H1 (cell line): ENCODE measurements around the gene APOL4. TPM values are rescaled to one million over a fixed set of nuclear protein-coding genes. Genes with fewer than 3 reads are reported as not detected.

ENCODE experiments used
- CTCF ChIA-PET: fragments of 300-600 bp; sonication (Branson Sonifier 250); formaldehyde crosslinking; loops from one replicate; lab custom pipeline; 2021; ENCODE audit not compliant: partially characterized antibody; lab: Charles Lee
- POLR2A ChIA-PET: fragments of 300-600 bp; sonication (Branson Sonifier 250); formaldehyde crosslinking; loops from one replicate; lab custom pipeline; 2021; ENCODE audit warnings: inconsistent platforms; ENCODE audit not compliant: partially characterized antibody; lab: Charles Lee
- DNase-seq, 2 experiments: peaks; one replicate each; pipeline versions ENCODE4 v3.0.0 to v3.0.0-alpha.2; 2010 to 2022; ENCODE audit warnings: low spot score in 2 of 2, low read depth in 1 of 2, mixed read lengths in 1 of 2
- FAIRE-seq: peaks from 2 replicates; lab custom pipeline; 2011; peaks lifted over from hg19 to GRCh38; lab: Jason Lieb, UNC
- H2AFZ ChIP-seq: 2 replicates; pipeline ENCODE4 v1.8.1; 2012; ENCODE audit warnings: low read length, inconsistent platforms
- H2AK5ac ChIP-seq: 2 replicates; pipeline ENCODE4 v1.6.1; 2013; ENCODE audit warnings: low read depth, low read length
- H2BK120ac ChIP-seq: replicated peaks from 2 replicates; pipeline ENCODE3; 2013; ENCODE audit warnings: low read depth, low read length, inconsistent platforms
- H2BK12ac ChIP-seq: 2 replicates; pipeline ENCODE4 v1.6.1; 2013; ENCODE audit warnings: low read depth, low read length
- H2BK15ac ChIP-seq: 2 replicates; pipeline ENCODE4 v1.6.1; 2013; ENCODE audit warnings: low read length
- H2BK20ac ChIP-seq: 2 replicates; pipeline ENCODE4 v1.6.1; 2013; ENCODE audit warnings: low read length
- H2BK5ac ChIP-seq: 2 replicates; pipeline ENCODE4 v1.6.1; 2013; ENCODE audit warnings: low read depth, low read length
- H3K14ac ChIP-seq: 2 replicates; pipeline ENCODE4 v1.6.1; 2013; ENCODE audit warnings: inconsistent platforms; ENCODE audit not compliant: insufficient read length
- H3K18ac ChIP-seq: 2 replicates; pipeline ENCODE4 v1.6.1; 2013; ENCODE audit warnings: low read length; ENCODE audit errors: extremely low read depth
- H3K23ac ChIP-seq: 2 replicates; pipeline ENCODE4 v1.6.1; 2013; ENCODE audit warnings: inconsistent platforms; ENCODE audit not compliant: insufficient read length
- H3K23me2 ChIP-seq: 2 replicates; pipeline ENCODE4 v1.6.1; 2013; ENCODE audit warnings: low read depth, low read length
- H3K27ac ChIP-seq: 2 replicates; pipeline ENCODE4 v1.6.1; 2011; ENCODE audit warnings: low read depth, low read length, inconsistent platforms
- H3K27me3 ChIP-seq, 4 experiments: replicated peaks in 1 of 4; 1 replicate in 1 of 4; 2 replicates in 3 of 4; pipeline versions ENCODE4 v1.6.1 to v1.8.1; 2011 to 2013; ENCODE audit warnings: low read length in 3 of 4, mild to moderate bottlenecking in 3 of 4, inconsistent platforms in 2 of 4, mixed read lengths in 2 of 4, moderate library complexity in 1 of 4; ENCODE audit not compliant: control insufficient read depth in 3 of 4, insufficient read depth in 3 of 4; ENCODE audit errors: extremely low read depth in 1 of 4
- H3K36me3 ChIP-seq, 4 experiments: 2 replicates each; pipeline versions ENCODE4 v1.6.1 to v1.8.1; 2011 to 2013; ENCODE audit warnings: mild to moderate bottlenecking in 4 of 4, low read length in 3 of 4, moderate library complexity in 2 of 4, control low read depth in 1 of 4, inconsistent platforms in 1 of 4; ENCODE audit not compliant: insufficient read depth in 4 of 4, control insufficient read depth in 2 of 4
- H3K4ac ChIP-seq: replicated peaks from 2 replicates; pipeline ENCODE3; 2013; ENCODE audit warnings: low read length, low read depth, mixed read lengths, inconsistent platforms; ENCODE audit not compliant: insufficient read length
- H3K4me1 ChIP-seq, 4 experiments: replicated peaks in 1 of 4; 1 replicate in 1 of 4; 2 replicates in 3 of 4; pipeline versions ENCODE4 v1.6.1 to v1.8.1; 2011 to 2013; ENCODE audit warnings: low read length in 3 of 4, inconsistent platforms in 2 of 4, mixed read lengths in 1 of 4; ENCODE audit not compliant: insufficient read depth in 4 of 4, control insufficient read depth in 3 of 4
- H3K4me2 ChIP-seq, 2 experiments: 2 replicates each; pipeline versions ENCODE4 v1.6.1 to v1.8.1; 2011 to 2013; ENCODE audit warnings: low read depth in 2 of 2, low read length in 2 of 2, control low read depth in 1 of 2, inconsistent platforms in 1 of 2, mild to moderate bottlenecking in 1 of 2; ENCODE audit not compliant: insufficient read depth in 1 of 2
- H3K4me3 ChIP-seq, 4 experiments: fragments of 200-600, 300-600 bp in 1 of 4; sonication (generic), shearing (Covaris generic), sonication (Bioruptor Twin) in 1 of 4; 2 replicates each; pipeline versions ENCODE4 v1.5.1 to v1.8.1; 2011 to 2016; ENCODE audit warnings: low read length in 4 of 4, low read depth in 3 of 4, control low read depth in 2 of 4, inconsistent platforms in 2 of 4, mild to moderate bottlenecking in 2 of 4, mixed read lengths in 1 of 4, moderate library complexity in 1 of 4; ENCODE audit not compliant: insufficient read depth in 2 of 4; ENCODE audit errors: extremely low read depth in 1 of 4
- H3K56ac ChIP-seq: replicated peaks from 2 replicates; pipeline ENCODE3; 2013; ENCODE audit warnings: low read depth, mild to moderate bottlenecking, mixed read lengths, low read length, inconsistent platforms; ENCODE audit not compliant: insufficient read length
- H3K79me1 ChIP-seq: 2 replicates; pipeline ENCODE4 v1.6.1; 2013; ENCODE audit warnings: low read depth, low read length, control low read depth
- H3K79me2 ChIP-seq, 2 experiments: 2 replicates each; pipeline versions ENCODE4 v1.6.1 to v1.8.1; 2012 to 2013; ENCODE audit warnings: low read length in 2 of 2, mild to moderate bottlenecking in 2 of 2, inconsistent platforms in 1 of 2; ENCODE audit not compliant: insufficient read depth in 2 of 2, control insufficient read depth in 1 of 2
- H3K9ac ChIP-seq, 4 experiments: replicated peaks in 1 of 4; 1 replicate in 1 of 4; 2 replicates in 3 of 4; pipeline versions ENCODE4 v1.6.1 to v1.8.1; 2011 to 2013; ENCODE audit warnings: low read depth in 3 of 4, low read length in 3 of 4, control low read depth in 2 of 4, mild to moderate bottlenecking in 2 of 4, moderate library complexity in 2 of 4, inconsistent platforms in 1 of 4; ENCODE audit errors: extremely low read depth in 1 of 4
- H3K9me3 ChIP-seq, 2 experiments: 2 replicates each; pipeline versions ENCODE4 v1.6.1 to v1.8.1; 2012 to 2013; ENCODE audit warnings: mild to moderate bottlenecking in 2 of 2, moderate library complexity in 2 of 2, control low read depth in 1 of 2, inconsistent platforms in 1 of 2, low read depth in 1 of 2, low read length in 1 of 2, mixed read lengths in 1 of 2; ENCODE audit not compliant: insufficient read depth in 2 of 2
- H4K20me1 ChIP-seq, 2 experiments: replicated peaks in 1 of 2; 2 replicates each; pipeline versions ENCODE3 to v1.8.1; 2011 to 2013; ENCODE audit warnings: inconsistent platforms in 2 of 2, low read length in 2 of 2, mild to moderate bottlenecking in 1 of 2; ENCODE audit not compliant: insufficient read depth in 2 of 2, control insufficient read depth in 1 of 2
- H4K5ac ChIP-seq: 2 replicates; pipeline ENCODE4 v1.6.1; 2013; ENCODE audit warnings: low read length, low read depth, mixed read lengths, inconsistent platforms; ENCODE audit not compliant: insufficient read length
- H4K8ac ChIP-seq: 2 replicates; pipeline ENCODE4 v1.8.0; 2013; ENCODE audit warnings: mild to moderate bottlenecking, moderate library complexity, low read length, inconsistent platforms; ENCODE audit not compliant: insufficient read depth; ENCODE audit errors: extremely low read depth
- H4K91ac ChIP-seq: replicated peaks from 2 replicates; pipeline ENCODE3; 2013; ENCODE audit warnings: low read length, mixed read lengths, inconsistent platforms; ENCODE audit not compliant: insufficient read length
- CBX8 ChIP-seq: fragments of 300-800, 300-1000 bp; sonication (generic); IDR thresholded peaks from 2 replicates; pipeline ENCODE4 v1.7.1; 2016; ENCODE audit warnings: low read depth, low read length, borderline replicate concordance
- CEBPB ChIP-seq: IDR thresholded peaks from 2 replicates; pipeline ENCODE4 v1.6.1; 2012; ENCODE audit warnings: low read depth, low read length
- CREB1 ChIP-seq: IDR thresholded peaks from 2 replicates; pipeline ENCODE4 v1.6.1; 2012; ENCODE audit warnings: inconsistent platforms
- GABPA ChIP-seq: IDR thresholded peaks from 2 replicates; pipeline ENCODE4 v1.6.1; 2011; ENCODE audit warnings: mild to moderate bottlenecking, low read length, moderate library complexity, borderline replicate concordance; ENCODE audit not compliant: insufficient read depth
- NANOG ChIP-seq: IDR thresholded peaks from 2 replicates; pipeline ENCODE4 v1.6.1; 2011; ENCODE audit warnings: low read length, low read depth, mild to moderate bottlenecking, inconsistent platforms; ENCODE audit not compliant: insufficient read depth, poor library complexity, severe bottlenecking
- PHF8 ChIP-seq: fragments of 200-600 bp; sonication (generic); conservative IDR thresholded peaks from 2 replicates; pipeline ENCODE4 v1.7.1; 2012; ENCODE audit warnings: low read depth, mild to moderate bottlenecking, inconsistent platforms, low read length, moderate library complexity
- POLR2A ChIP-seq, 2 experiments: IDR thresholded peaks; 1 replicate in 1 of 2; 2 replicates in 1 of 2; pipeline ENCODE4 v1.6.1; 2011; ENCODE audit warnings: low read depth in 2 of 2, low read length in 2 of 2, mild to moderate bottlenecking in 2 of 2; ENCODE audit errors: control extremely low read depth in 1 of 2
- SP2 ChIP-seq: IDR thresholded peaks from 2 replicates; pipeline ENCODE4 v1.6.1; 2012; ENCODE audit warnings: mild to moderate bottlenecking, low read length, inconsistent platforms
- TEAD4 ChIP-seq: IDR thresholded peaks from 2 replicates; pipeline ENCODE4 v1.6.1; 2012; ENCODE audit warnings: low read depth, low read length, inconsistent platforms, mixed read lengths
- ZNF274 ChIP-seq: IDR thresholded peaks from 2 replicates; pipeline ENCODE4 v1.7.0; 2012; ENCODE audit warnings: low read length, borderline replicate concordance; ENCODE audit errors: extremely low read depth
- WGBS, 2 experiments: shearing (Covaris generic) in 1 of 2; methylation state at CpG; one replicate each; pipeline versions ENCODE4 v1.1.6 to v1.1.7; 2013 to 2015; ENCODE audit warnings: low lambda C conversion rate in 2 of 2, mixed read lengths in 2 of 2, inconsistent platforms in 1 of 2, low coverage in 1 of 2, missing lambda C conversion rate in 1 of 2; ENCODE audit not compliant: insufficient replicate concordance in 2 of 2, insufficient coverage in 1 of 2, insufficient read length in 1 of 2; ENCODE audit errors: extremely low coverage in 1 of 2, missing lambda C conversion rate in 1 of 2; 5-methylcytosine and 5-hydroxymethylcytosine counted together
- polyA plus RNA-seq, 7 experiments: library from polyadenylated mRNA; depleted of rRNA in 3 of 7; stranded (reverse) in 5 of 7; unstranded in 2 of 7; fragments of >200 nt in 5 of 7; fragments of 200-250 nt in 2 of 7; gene quantifications; 1 replicate in 5 of 7; 2 replicates in 1 of 7; 4 replicates in 1 of 7; pipeline versions ENCODE4 v1.2.1 to v1.2.3, GENCODE V29; 2011 to 2013; ENCODE audit warnings: missing spikeins in 2 of 7, mixed read lengths in 2 of 7
- total RNA-seq: library from RNA; stranded (reverse); fragmentation: NEBNext Ultra II Directional; extraction: Animal tissue kit (Norgen Biotek cat#: 25700); gene quantifications from 2 replicates; pipeline ENCODE4 v1.2.1, GENCODE V29; 2021
- TF ChIP-seq, protein P1 (sequence below), 3 experiments: IDR thresholded peaks; 1 replicate in 2 of 3; 2 replicates in 1 of 3; pipeline versions ENCODE4 v1.5.1 to v1.6.1; 2011; ENCODE audit warnings: low read length in 3 of 3, mild to moderate bottlenecking in 3 of 3, inconsistent platforms in 2 of 3, low read depth in 1 of 3, moderate library complexity in 1 of 3; ENCODE audit not compliant: insufficient read depth in 1 of 3; ENCODE audit errors: control extremely low read depth in 1 of 3

APOL4 gene
- total and polyA plus RNA-seq, 2 of the 8 experiments (the other 6 are each of a cell fraction or from before 2014, with no cell fraction given), result 0.02 TPM; not detected in 1

DNA sequence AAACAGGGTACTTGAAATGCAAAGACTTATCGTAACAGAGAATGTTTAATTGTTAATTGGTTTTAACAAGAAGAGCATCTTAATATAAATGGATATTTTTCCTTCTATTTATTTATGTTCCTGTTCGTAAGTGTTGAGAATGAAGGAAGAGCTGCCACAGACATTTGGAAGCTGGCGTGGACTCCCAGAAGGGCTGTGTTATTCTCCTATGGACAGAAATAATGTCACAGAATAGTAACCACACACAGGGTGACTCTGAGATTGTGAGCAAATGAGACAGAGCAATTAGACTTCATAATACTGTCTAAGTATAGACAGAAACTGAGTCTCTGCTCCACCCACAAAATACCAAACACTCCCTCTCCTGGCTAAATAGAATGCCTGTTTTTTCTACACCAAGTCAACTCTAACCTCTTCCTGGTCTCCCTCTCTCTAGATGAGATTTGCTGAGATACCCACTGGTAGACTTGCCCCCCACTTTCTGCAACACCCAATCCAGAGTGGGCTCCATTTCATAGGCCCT, 47.1 kb downstream of the APOL4 start:
- no peak overlapping the region for H4K8ac ChIP-seq
- H3K27ac ChIP-seq, result no peak overlapping the region
- H2BK12ac ChIP-seq, result no peak overlapping the region
- H3K18ac ChIP-seq, result no peak overlapping the region
- no peak overlapping the region for H3K4me2 ChIP-seq
- H3K79me2 ChIP-seq, result no peaks in the 10 kb centered on the region
- FAIRE-seq (no peak), DNase-seq (no peak)
- no peak overlapping the region for H4K91ac ChIP-seq
- WGBS, 2 experiments, result 92% methylated on average over 3 of the region's 3 CpGs; no CpG with 5 or more reads in 1 of the 2 experiments
- H2BK15ac ChIP-seq, result no peak overlapping the region
- no peaks in the 10 kb centered on the region for H3K27me3 ChIP-seq
- H3K9ac ChIP-seq, result no peak overlapping the region
- H3K9me3 ChIP-seq, result peaks cover 0 to 9% of the 10 kb centered on the region in 2 experiments; a peak in 1 of 4 replicates
- no peak overlapping the region for H4K5ac ChIP-seq
- no peaks in the 10 kb centered on the region for H3K36me3 ChIP-seq
- peaks cover 0 to 10% (median 8%) of the 10 kb centered on the region in 4 experiments; a peak in 6 of 7 replicates for H3K4me1 ChIP-seq
- no peaks in the 10 kb centered on the region for H3K79me1 ChIP-seq
- ChIA-PET CTCF (interaction anchor here (3.3 kb wide), 1 partner anchor 27 kb away, joined by 23 read pairs; no protein-coding TSS in a partner anchor), POLR2A (no interaction called here)
- H2AFZ ChIP-seq, result no peak overlapping the region
- no peak overlapping the region for H3K14ac ChIP-seq
- 0 out of 2 replicates have a peak, but pooled peaks cover 3% of the 10 kb centered on the region for H3K23me2 ChIP-seq
- H4K20me1 ChIP-seq, result no peaks in the 10 kb centered on the region
- no peak overlapping the region for H3K4ac ChIP-seq
- no peak for TF ChIP-seq NANOG
- no peak for TF ChIP-seq ZNF274
- TF ChIP-seq, protein P1, sequence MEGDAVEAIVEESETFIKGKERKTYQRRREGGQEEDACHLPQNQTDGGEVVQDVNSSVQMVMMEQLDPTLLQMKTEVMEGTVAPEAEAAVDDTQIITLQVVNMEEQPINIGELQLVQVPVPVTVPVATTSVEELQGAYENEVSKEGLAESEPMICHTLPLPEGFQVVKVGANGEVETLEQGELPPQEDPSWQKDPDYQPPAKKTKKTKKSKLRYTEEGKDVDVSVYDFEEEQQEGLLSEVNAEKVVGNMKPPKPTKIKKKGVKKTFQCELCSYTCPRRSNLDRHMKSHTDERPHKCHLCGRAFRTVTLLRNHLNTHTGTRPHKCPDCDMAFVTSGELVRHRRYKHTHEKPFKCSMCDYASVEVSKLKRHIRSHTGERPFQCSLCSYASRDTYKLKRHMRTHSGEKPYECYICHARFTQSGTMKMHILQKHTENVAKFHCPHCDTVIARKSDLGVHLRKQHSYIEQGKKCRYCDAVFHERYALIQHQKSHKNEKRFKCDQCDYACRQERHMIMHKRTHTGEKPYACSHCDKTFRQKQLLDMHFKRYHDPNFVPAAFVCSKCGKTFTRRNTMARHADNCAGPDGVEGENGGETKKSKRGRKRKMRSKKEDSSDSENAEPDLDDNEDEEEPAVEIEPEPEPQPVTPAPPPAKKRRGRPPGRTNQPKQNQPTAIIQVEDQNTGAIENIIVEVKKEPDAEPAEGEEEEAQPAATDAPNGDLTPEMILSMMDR (IDR thresholded peaks at IDR 0.05; ENCODE audit: control extremely low read depth in 1 of 3, insufficient read depth in 1 of 3, low read depth in 1 of 3, low read length in 3 of 3), result no peak
- TF ChIP-seq CREB1, result no peak
- no peak for TF ChIP-seq GABPA
- no peak for TF ChIP-seq POLR2A (IDR thresholded peaks at IDR 0.05; ENCODE audit: control extremely low read depth in 1 of 2, low read depth in 2 of 2, low read length in 2 of 2)
- no peak for TF ChIP-seq CEBPB
- no peak for TF ChIP-seq CBX8
- TF ChIP-seq TEAD4, result no peak
- TF ChIP-seq SP2, result no peak
- TF ChIP-seq PHF8, result no peak
- H2AK5ac ChIP-seq, result no peak overlapping the region
- H3K56ac ChIP-seq, result no peak overlapping the region
- no peak overlapping the region for H2BK20ac ChIP-seq
- no peak overlapping the region for H2BK120ac ChIP-seq
- H2BK5ac ChIP-seq, result no peak overlapping the region
- no peak overlapping the region for H3K23ac ChIP-seq
- no peak overlapping the region for H3K4me3 ChIP-seq
